ENCODE data around the gene ANKRD63.

DNA sequence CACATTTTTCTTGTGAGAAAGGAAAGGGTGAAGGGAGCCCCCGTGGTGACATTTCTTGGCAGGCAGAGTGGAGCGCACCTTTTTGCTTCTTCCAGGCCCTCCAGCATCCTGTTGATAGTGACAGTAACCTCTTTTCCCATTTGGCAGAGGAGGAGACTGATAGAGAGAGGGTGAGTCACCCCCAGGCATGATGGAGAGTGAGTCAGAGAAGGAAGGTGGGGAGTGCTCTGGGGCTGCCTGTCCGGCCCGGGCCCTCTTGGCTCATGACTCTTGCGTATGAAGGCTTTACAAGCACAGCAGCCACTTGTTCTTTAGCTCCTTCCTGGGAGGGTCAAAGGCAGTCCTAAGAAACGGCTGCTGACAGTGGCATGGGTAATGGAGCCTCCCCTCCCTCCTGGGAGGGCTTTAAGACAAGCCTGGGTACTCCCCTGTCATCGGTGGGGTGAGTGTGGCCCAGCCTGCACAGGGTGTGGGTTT is 16.0 kb downstream of the ANKRD63 start:
- TF ChIP-seq, protein P1, sequence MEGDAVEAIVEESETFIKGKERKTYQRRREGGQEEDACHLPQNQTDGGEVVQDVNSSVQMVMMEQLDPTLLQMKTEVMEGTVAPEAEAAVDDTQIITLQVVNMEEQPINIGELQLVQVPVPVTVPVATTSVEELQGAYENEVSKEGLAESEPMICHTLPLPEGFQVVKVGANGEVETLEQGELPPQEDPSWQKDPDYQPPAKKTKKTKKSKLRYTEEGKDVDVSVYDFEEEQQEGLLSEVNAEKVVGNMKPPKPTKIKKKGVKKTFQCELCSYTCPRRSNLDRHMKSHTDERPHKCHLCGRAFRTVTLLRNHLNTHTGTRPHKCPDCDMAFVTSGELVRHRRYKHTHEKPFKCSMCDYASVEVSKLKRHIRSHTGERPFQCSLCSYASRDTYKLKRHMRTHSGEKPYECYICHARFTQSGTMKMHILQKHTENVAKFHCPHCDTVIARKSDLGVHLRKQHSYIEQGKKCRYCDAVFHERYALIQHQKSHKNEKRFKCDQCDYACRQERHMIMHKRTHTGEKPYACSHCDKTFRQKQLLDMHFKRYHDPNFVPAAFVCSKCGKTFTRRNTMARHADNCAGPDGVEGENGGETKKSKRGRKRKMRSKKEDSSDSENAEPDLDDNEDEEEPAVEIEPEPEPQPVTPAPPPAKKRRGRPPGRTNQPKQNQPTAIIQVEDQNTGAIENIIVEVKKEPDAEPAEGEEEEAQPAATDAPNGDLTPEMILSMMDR (IDR thresholded peaks at IDR 0.05): no peak
- TF ChIP-seq POLR2A (IDR thresholded peaks at IDR 0.05): no peak

Measured in Peyer's patch (tissue), 4 donors.